IPS DF 6.9 (cell line): ENCODE data around the gene PPP2R5A.
"Not testable (repeated sequence)": the region's sequence is repeated elsewhere in the genome, so short reads cannot be mapped to it uniquely, and the experiment has no call there.

Experiments used
- DNase-seq: peaks from one replicate; pipeline ENCODE4 v3.0.0-alpha.2; 2013; ENCODE audit warnings: low read depth, low spot score
- H3K27ac ChIP-seq: one replicate; pipeline ENCODE4 v1.5.1; 2013; ENCODE audit warnings: low read length, control low read depth
- H3K27me3 ChIP-seq: 2 replicates; pipeline ENCODE4 v1.6.1; 2013; ENCODE audit warnings: mild to moderate bottlenecking, low read length; ENCODE audit not compliant: control insufficient read depth, insufficient read depth
- H3K36me3 ChIP-seq: 2 replicates; pipeline ENCODE4 v1.6.1; 2013; ENCODE audit warnings: low read length; ENCODE audit not compliant: control insufficient read depth, insufficient read depth
- H3K4me1 ChIP-seq: 2 replicates; pipeline ENCODE4 v1.6.1; 2013; ENCODE audit warnings: low read length; ENCODE audit not compliant: control insufficient read depth, insufficient read depth
- H3K4me3 ChIP-seq: 2 replicates; pipeline ENCODE4 v1.5.1; 2013; ENCODE audit warnings: mild to moderate bottlenecking, low read length
- H3K9me3 ChIP-seq: 2 replicates; pipeline ENCODE4 v1.6.1; 2013; ENCODE audit warnings: low read length, inconsistent platforms; ENCODE audit not compliant: control insufficient read depth, insufficient read depth
- WGBS: extraction: QIAGEN DNeasy Blood & Tissue Kit; methylation state at CpG from one replicate; pipeline ENCODE4 v1.1.7; 2013; ENCODE audit warnings: mixed read lengths, missing lambda C conversion rate; ENCODE audit not compliant: insufficient read length, insufficient coverage; 5-methylcytosine and 5-hydroxymethylcytosine counted together

The PPP2R5A gene

GRCh38 chr1:212286556-212287131 is 1.4 kb downstream of the PPP2R5A start:
- Histone ChIP-seq H3K27ac (no peak overlapping the region), H3K9me3 (no peaks in the 10 kb centered on the region), H3K4me3 (peak overlapping the region; percentile 87; the same call in 1 of the 2 replicates), H3K4me1 (no peaks in the 10 kb centered on the region), H3K27me3 (no peaks in the 10 kb centered on the region), H3K36me3 (no peaks in the 10 kb centered on the region)
- DNase-seq: no peak
- no CpG with 5 or more reads among the region's 17 CpGs for WGBS

GRCh38 chr1:212287261-212287895 is 2.2 kb downstream of the PPP2R5A start:
- no peaks in the 10 kb centered on the region for H3K27me3 ChIP-seq
- H3K9me3 ChIP-seq: no peaks in the 10 kb centered on the region
- no peaks in the 10 kb centered on the region for H3K4me1 ChIP-seq
- no peak overlapping the region for H3K27ac ChIP-seq
- H3K4me3 ChIP-seq: no peak overlapping the region
- no peak for DNase-seq
- no CpG with 5 or more reads among the region's 3 CpGs for WGBS
- H3K36me3 ChIP-seq: no peaks in the 10 kb centered on the region

GRCh38 chr1:212287995-212288394 is 2.8 kb downstream of the PPP2R5A start:
- not testable (repeated sequence) for H3K27ac ChIP-seq, DNase-seq, H3K27me3 ChIP-seq, H3K36me3 ChIP-seq, H3K4me3 ChIP-seq, H3K9me3 ChIP-seq, H3K4me1 ChIP-seq
- no CpG with 5 or more reads among the region's 9 CpGs for WGBS

- Histone ChIP-seq H3K27me3 (no peaks in the 10 kb centered on the region), H3K4me1 (no peaks in the 10 kb centered on the region), H3K4me3 (no peak overlapping the region), H3K9me3 (no peaks in the 10 kb centered on the region), H3K36me3 (no peaks in the 10 kb centered on the region), H3K27ac (no peak overlapping the region)
- no peak for DNase-seq
Measured at GRCh38 chr1:212288615-212289014, 3.4 kb downstream of the PPP2R5A start.

GRCh38 chr1:212289262-212290077 is 4.3 kb downstream of the PPP2R5A start:
- H3K4me1 ChIP-seq: no peaks in the 10 kb centered on the region
- WGBS: no CpG with 5 or more reads among the region's 4 CpGs
- H3K4me3 ChIP-seq: no peak overlapping the region
- no peaks in the 10 kb centered on the region for H3K9me3 ChIP-seq
- no peak overlapping the region for H3K27ac ChIP-seq
- H3K36me3 ChIP-seq: no peaks in the 10 kb centered on the region
- no peaks in the 10 kb centered on the region for H3K27me3 ChIP-seq
- DNase-seq: no peak

GRCh38 chr1:212290608-212291007 is 5.4 kb downstream of the PPP2R5A start:
- H3K4me1 ChIP-seq: no peaks in the 10 kb centered on the region
- no peaks in the 10 kb centered on the region for H3K9me3 ChIP-seq
- DNase-seq: no peak
- no peaks in the 10 kb centered on the region for H3K27me3 ChIP-seq
- H3K27ac ChIP-seq: no peak overlapping the region
- H3K36me3 ChIP-seq: no peaks in the 10 kb centered on the region
- no peak overlapping the region for H3K4me3 ChIP-seq

GRCh38 chr1:212291505-212292134 is 6.4 kb downstream of the PPP2R5A start:
- no peak overlapping the region for H3K27ac ChIP-seq
- DNase-seq: no peak
- H3K27me3 ChIP-seq: no peaks in the 10 kb centered on the region
- WGBS: no CpG with 5 or more reads among the region's 6 CpGs
- no peaks in the 10 kb centered on the region for H3K9me3 ChIP-seq
- no peak overlapping the region for H3K4me3 ChIP-seq
- H3K36me3 ChIP-seq: no peaks in the 10 kb centered on the region
- H3K4me1 ChIP-seq: no peaks in the 10 kb centered on the region

- Histone ChIP-seq H3K4me1 (no peaks in the 10 kb centered on the region), H3K9me3 (no peaks in the 10 kb centered on the region), H3K27me3 (no peaks in the 10 kb centered on the region), H3K36me3 (no peaks in the 10 kb centered on the region), H3K4me3 (no peak overlapping the region), H3K27ac (no peak overlapping the region)
- no peak for DNase-seq
- WGBS: no CpG with 5 or more reads among the region's 4 CpGs
Measured at GRCh38 chr1:212292250-212293105, 7.3 kb downstream of the PPP2R5A start.

GRCh38 chr1:212293579-212293978 is 8.4 kb downstream of the PPP2R5A start:
- no peaks in the 10 kb centered on the region for H3K27me3 ChIP-seq
- no peaks in the 10 kb centered on the region for H3K36me3 ChIP-seq
- DNase-seq: no peak
- WGBS: no CpG with 5 or more reads among the region's 1 CpG
- H3K4me1 ChIP-seq: no peaks in the 10 kb centered on the region
- H3K4me3 ChIP-seq: no peak overlapping the region
- no peaks in the 10 kb centered on the region for H3K9me3 ChIP-seq
- H3K27ac ChIP-seq: no peak overlapping the region

- WGBS: no CpG with 5 or more reads among the region's 3 CpGs
- Histone ChIP-seq H3K27ac (no peak overlapping the region), H3K4me1 (no peaks in the 10 kb centered on the region), H3K9me3 (no peaks in the 10 kb centered on the region), H3K36me3 (no peaks in the 10 kb centered on the region), H3K27me3 (no peaks in the 10 kb centered on the region), H3K4me3 (no peak overlapping the region)
- no peak for DNase-seq
Measured at GRCh38 chr1:212294983-212295382, 9.8 kb downstream of the PPP2R5A start.
